Liver (tissue), 9 donors: Measurements from ENCODE around the gene SEMA3E. TPM values are rescaled to one million over a fixed set of nuclear protein-coding genes. Genes with fewer than 3 reads are reported as not detected.

Experiments used
- DNase-seq: peaks from one replicate; pipeline ENCODE4 v3.0.0-alpha.2; 2017; ENCODE audit warnings: low spot score
- H3K27ac ChIP-seq, 2 donors: one replicate each; pipeline ENCODE4 v1.7.0; 2013; ENCODE audit warnings: inconsistent platforms in 2 of 2, low read length in 2 of 2, control low read depth in 1 of 2, low read depth in 1 of 2, mild to moderate bottlenecking in 1 of 2
- H3K27me3 ChIP-seq, 4 donors: one replicate each; pipeline versions ENCODE4 v1.6.1 to v1.7.0; 2013; ENCODE audit warnings: low read length in 3 of 4, inconsistent platforms in 1 of 4, mild to moderate bottlenecking in 1 of 4, moderate library complexity in 1 of 4; ENCODE audit not compliant: control insufficient read depth in 4 of 4, insufficient read depth in 4 of 4
- H3K36me3 ChIP-seq, 4 donors: one replicate each; pipeline versions ENCODE4 v1.6.1 to v1.7.0; 2013; ENCODE audit warnings: low read length in 3 of 4, mild to moderate bottlenecking in 3 of 4, low read depth in 1 of 4, moderate library complexity in 1 of 4; ENCODE audit not compliant: control insufficient read depth in 4 of 4, insufficient read depth in 3 of 4
- H3K4me1 ChIP-seq, 4 donors: one replicate each; pipeline versions ENCODE4 v1.6.1 to v1.7.0; 2013; ENCODE audit warnings: low read length in 3 of 4, mild to moderate bottlenecking in 3 of 4, moderate library complexity in 1 of 4; ENCODE audit not compliant: control insufficient read depth in 4 of 4, insufficient read depth in 4 of 4
- H3K4me3 ChIP-seq, 3 donors: one replicate each; pipeline versions ENCODE4 v1.6.1 to v1.7.0; 2013; ENCODE audit warnings: low read length in 3 of 3, control low read depth in 1 of 3, low read depth in 1 of 3, mild to moderate bottlenecking in 1 of 3
- H3K9ac ChIP-seq, 2 donors: one replicate each; pipeline ENCODE4 v1.7.0; 2013; ENCODE audit warnings: low read length in 2 of 2, mild to moderate bottlenecking in 2 of 2, moderate library complexity in 2 of 2, control low read depth in 1 of 2, low read depth in 1 of 2
- H3K9me3 ChIP-seq, 4 donors: one replicate each; pipeline versions ENCODE4 v1.6.1 to v1.7.0; 2013; ENCODE audit warnings: low read length in 3 of 4; ENCODE audit not compliant: control insufficient read depth in 4 of 4
- EGR1 ChIP-seq, 2 donors: IDR thresholded peaks; 2 replicates each; pipeline ENCODE4 v1.6.1; 2016 to 2018; ENCODE audit warnings: antibody characterized with exemption in 2 of 2, low read depth in 2 of 2
- FOXA1 ChIP-seq: IDR thresholded peaks from 2 replicates; pipeline ENCODE4 v1.6.1; 2016; ENCODE audit warnings: antibody characterized with exemption
- FOXA2 ChIP-seq: IDR thresholded peaks from 2 replicates; pipeline ENCODE4 v1.6.1; 2016; ENCODE audit warnings: antibody characterized with exemption
- GABPA ChIP-seq, 2 donors: IDR thresholded peaks in 1 of 2; conservative IDR thresholded peaks in 1 of 2; 2 replicates each; pipeline ENCODE4 v1.6.1; 2016; ENCODE audit warnings: antibody characterized with exemption in 2 of 2, mild to moderate bottlenecking in 1 of 2, moderate library complexity in 1 of 2
- HNF4A ChIP-seq, 2 donors: conservative IDR thresholded peaks; 2 replicates each; pipeline ENCODE4 v1.6.1; 2016; ENCODE audit warnings: antibody characterized with exemption in 2 of 2, mild to moderate bottlenecking in 2 of 2
- HNF4G ChIP-seq: IDR thresholded peaks from 2 replicates; pipeline ENCODE4 v1.6.1; 2016; ENCODE audit warnings: antibody characterized with exemption
- JUND ChIP-seq, 2 donors: IDR thresholded peaks; 2 replicates each; pipeline ENCODE4 v1.6.1; 2016; ENCODE audit warnings: antibody characterized with exemption in 2 of 2
- NR2F2 ChIP-seq: IDR thresholded peaks from 2 replicates; pipeline ENCODE4 v1.6.1; 2016; ENCODE audit warnings: antibody characterized with exemption
- RAD21 ChIP-seq, 2 donors: IDR thresholded peaks; 2 replicates each; pipeline ENCODE4 v1.6.1; 2016; ENCODE audit warnings: antibody characterized with exemption in 2 of 2, mild to moderate bottlenecking in 2 of 2
- RXRA ChIP-seq, 2 donors: IDR thresholded peaks; 2 replicates each; pipeline ENCODE4 v1.6.1; 2017 to 2018; ENCODE audit warnings: antibody characterized with exemption in 2 of 2, mild to moderate bottlenecking in 1 of 2
- SP1 ChIP-seq: IDR thresholded peaks from 2 replicates; pipeline ENCODE4 v1.6.1; 2018; ENCODE audit warnings: antibody characterized with exemption, mild to moderate bottlenecking
- TAF1 ChIP-seq: conservative IDR thresholded peaks from 2 replicates; pipeline ENCODE4 v1.6.1; 2016; ENCODE audit warnings: antibody characterized with exemption, mild to moderate bottlenecking
- YY1 ChIP-seq: IDR thresholded peaks from 2 replicates; pipeline ENCODE4 v1.6.1; 2016; ENCODE audit warnings: antibody characterized with exemption, mild to moderate bottlenecking
- WGBS: extraction: QIAGEN DNeasy Blood & Tissue Kit; methylation state at CpG from one replicate; pipeline ENCODE4 v1.1.7; 2013; 5-methylcytosine and 5-hydroxymethylcytosine counted together
- polyA plus RNA-seq, 2 donors: library from polyadenylated mRNA; stranded (reverse) in 1 of 2; unstranded in 1 of 2; fragments of 200-250 nt in 1 of 2; fragments of >200 nt in 1 of 2; fragmentation: Nextera tagmentation in 1 of 2; extraction: Ambion mirVana in 1 of 2; gene quantifications; one replicate each; pipeline versions ENCODE4 v1.2.1 to v1.2.3, GENCODE V29; 2013 to 2015
- total RNA-seq, 2 donors: library from RNA; depleted of rRNA; stranded (reverse); fragments of >200 nt; gene quantifications; one replicate each; pipeline ENCODE4 v1.2.3, GENCODE V29; 2014
- TF ChIP-seq, protein P1 (sequence below): IDR thresholded peaks from 2 replicates; pipeline ENCODE4 v1.6.1; 2016; ENCODE audit warnings: antibody characterized with exemption
- TF ChIP-seq, protein P2 (sequence below): IDR thresholded peaks from 2 replicates; pipeline ENCODE4 v1.6.1; 2016; ENCODE audit warnings: antibody characterized with exemption
- TF ChIP-seq, protein P3 (sequence below): IDR thresholded peaks from 2 replicates; pipeline ENCODE4 v1.6.1; 2016; ENCODE audit warnings: antibody characterized with exemption
- TF ChIP-seq, protein P4 (sequence below): IDR thresholded peaks from 2 replicates; pipeline ENCODE4 v1.6.1; 2016; ENCODE audit warnings: antibody characterized with exemption, mild to moderate bottlenecking
- TF ChIP-seq, protein P5 (sequence below): fragments of 150-350 bp; IDR thresholded peaks from 2 replicates; pipeline ENCODE4 v1.5.1; 2017; ENCODE audit warnings: improper control_type of control experiment, low read depth, low read length; ENCODE audit not compliant: missing input control
- donor health status: healthy.
- donor health status: healthy.
- donor health status: healthy.
- donor health status: healthy.
- donor health status: healthy.

The SEMA3E gene
- total and polyA plus RNA-seq, 4 donors: 0.20 to 1.2 (median 0.59) TPM; not detected in 1

DNA sequence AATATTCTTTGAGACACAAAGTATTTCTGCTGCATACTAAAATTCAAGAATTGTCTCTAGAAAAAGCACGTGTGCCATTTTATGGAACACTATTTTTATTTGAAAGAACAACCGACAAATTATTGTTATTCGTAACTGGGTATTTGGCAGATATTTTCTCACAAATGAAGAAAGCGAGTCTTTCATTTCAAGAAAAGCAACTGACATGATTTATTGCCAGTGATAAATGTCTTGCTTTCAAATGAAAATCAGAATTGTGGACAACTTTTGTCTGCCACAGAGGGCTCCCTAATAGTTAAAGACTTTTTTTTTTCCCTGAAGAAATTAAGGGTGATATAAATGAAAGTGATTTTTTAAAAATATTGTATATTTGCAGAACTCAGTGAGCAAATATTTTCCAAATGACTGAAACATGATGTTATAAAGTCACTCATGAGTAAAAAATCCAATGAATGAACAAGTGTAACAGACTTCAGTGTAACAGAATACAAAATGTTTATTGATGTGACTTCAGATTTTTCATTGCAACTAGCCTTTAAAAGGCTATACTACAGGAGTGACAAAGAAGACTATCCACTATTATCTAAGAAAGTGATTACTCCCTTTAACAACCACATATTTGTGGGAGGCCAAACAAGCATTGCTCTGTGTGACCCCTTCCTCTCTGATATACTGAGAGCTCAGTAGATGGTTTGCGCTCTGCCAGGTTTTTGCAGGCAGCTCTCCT is 49.0 kb upstream of the SEMA3E start:
- Histone ChIP-seq H3K27me3 (no peaks in the 10 kb centered on the region), H3K36me3 (no peaks in the 10 kb centered on the region), H3K4me1 (no peaks in the 10 kb centered on the region), H3K9me3 (no peaks in the 10 kb centered on the region), H3K27ac (no peak overlapping the region), H3K4me3 (no peak overlapping the region), H3K9ac (no peak overlapping the region)
- TF ChIP-seq HNF4A (conservative IDR thresholded peaks at IDR 0.05) (no peak), FOXA2 (no peak), TAF1 (no peak), NR2F2 (no peak), YY1 (no peak), GABPA (IDR thresholded peaks at IDR 0.05 in 1 of 2, conservative IDR thresholded peaks at IDR 0.05 in 1 of 2) (no peak), HNF4G (no peak), RAD21 (IDR thresholded peaks at IDR 0.05) (no peak), EGR1 (IDR thresholded peaks at IDR 0.05; ENCODE audit: low read depth in 2 of 2) (no peak), JUND (IDR thresholded peaks at IDR 0.05) (no peak), SP1 (no peak), FOXA1 (no peak), RXRA (IDR thresholded peaks at IDR 0.05) (no peak)
- TF ChIP-seq, protein P1, sequence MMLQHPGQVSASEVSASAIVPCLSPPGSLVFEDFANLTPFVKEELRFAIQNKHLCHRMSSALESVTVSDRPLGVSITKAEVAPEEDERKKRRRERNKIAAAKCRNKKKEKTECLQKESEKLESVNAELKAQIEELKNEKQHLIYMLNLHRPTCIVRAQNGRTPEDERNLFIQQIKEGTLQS: no peak
- TF ChIP-seq, protein P2, sequence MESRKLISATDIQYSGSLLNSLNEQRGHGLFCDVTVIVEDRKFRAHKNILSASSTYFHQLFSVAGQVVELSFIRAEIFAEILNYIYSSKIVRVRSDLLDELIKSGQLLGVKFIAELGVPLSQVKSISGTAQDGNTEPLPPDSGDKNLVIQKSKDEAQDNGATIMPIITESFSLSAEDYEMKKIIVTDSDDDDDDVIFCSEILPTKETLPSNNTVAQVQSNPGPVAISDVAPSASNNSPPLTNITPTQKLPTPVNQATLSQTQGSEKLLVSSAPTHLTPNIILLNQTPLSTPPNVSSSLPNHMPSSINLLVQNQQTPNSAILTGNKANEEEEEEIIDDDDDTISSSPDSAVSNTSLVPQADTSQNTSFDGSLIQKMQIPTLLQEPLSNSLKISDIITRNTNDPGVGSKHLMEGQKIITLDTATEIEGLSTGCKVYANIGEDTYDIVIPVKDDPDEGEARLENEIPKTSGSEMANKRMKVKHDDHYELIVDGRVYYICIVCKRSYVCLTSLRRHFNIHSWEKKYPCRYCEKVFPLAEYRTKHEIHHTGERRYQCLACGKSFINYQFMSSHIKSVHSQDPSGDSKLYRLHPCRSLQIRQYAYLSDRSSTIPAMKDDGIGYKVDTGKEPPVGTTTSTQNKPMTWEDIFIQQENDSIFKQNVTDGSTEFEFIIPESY: no peak
- TF ChIP-seq, protein P3, sequence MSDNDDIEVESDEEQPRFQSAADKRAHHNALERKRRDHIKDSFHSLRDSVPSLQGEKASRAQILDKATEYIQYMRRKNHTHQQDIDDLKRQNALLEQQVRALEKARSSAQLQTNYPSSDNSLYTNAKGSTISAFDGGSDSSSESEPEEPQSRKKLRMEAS: no peak
- TF ChIP-seq, protein P4, sequence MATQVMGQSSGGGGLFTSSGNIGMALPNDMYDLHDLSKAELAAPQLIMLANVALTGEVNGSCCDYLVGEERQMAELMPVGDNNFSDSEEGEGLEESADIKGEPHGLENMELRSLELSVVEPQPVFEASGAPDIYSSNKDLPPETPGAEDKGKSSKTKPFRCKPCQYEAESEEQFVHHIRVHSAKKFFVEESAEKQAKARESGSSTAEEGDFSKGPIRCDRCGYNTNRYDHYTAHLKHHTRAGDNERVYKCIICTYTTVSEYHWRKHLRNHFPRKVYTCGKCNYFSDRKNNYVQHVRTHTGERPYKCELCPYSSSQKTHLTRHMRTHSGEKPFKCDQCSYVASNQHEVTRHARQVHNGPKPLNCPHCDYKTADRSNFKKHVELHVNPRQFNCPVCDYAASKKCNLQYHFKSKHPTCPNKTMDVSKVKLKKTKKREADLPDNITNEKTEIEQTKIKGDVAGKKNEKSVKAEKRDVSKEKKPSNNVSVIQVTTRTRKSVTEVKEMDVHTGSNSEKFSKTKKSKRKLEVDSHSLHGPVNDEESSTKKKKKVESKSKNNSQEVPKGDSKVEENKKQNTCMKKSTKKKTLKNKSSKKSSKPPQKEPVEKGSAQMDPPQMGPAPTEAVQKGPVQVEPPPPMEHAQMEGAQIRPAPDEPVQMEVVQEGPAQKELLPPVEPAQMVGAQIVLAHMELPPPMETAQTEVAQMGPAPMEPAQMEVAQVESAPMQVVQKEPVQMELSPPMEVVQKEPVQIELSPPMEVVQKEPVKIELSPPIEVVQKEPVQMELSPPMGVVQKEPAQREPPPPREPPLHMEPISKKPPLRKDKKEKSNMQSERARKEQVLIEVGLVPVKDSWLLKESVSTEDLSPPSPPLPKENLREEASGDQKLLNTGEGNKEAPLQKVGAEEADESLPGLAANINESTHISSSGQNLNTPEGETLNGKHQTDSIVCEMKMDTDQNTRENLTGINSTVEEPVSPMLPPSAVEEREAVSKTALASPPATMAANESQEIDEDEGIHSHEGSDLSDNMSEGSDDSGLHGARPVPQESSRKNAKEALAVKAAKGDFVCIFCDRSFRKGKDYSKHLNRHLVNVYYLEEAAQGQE: no peak
- TF ChIP-seq, protein P5, sequence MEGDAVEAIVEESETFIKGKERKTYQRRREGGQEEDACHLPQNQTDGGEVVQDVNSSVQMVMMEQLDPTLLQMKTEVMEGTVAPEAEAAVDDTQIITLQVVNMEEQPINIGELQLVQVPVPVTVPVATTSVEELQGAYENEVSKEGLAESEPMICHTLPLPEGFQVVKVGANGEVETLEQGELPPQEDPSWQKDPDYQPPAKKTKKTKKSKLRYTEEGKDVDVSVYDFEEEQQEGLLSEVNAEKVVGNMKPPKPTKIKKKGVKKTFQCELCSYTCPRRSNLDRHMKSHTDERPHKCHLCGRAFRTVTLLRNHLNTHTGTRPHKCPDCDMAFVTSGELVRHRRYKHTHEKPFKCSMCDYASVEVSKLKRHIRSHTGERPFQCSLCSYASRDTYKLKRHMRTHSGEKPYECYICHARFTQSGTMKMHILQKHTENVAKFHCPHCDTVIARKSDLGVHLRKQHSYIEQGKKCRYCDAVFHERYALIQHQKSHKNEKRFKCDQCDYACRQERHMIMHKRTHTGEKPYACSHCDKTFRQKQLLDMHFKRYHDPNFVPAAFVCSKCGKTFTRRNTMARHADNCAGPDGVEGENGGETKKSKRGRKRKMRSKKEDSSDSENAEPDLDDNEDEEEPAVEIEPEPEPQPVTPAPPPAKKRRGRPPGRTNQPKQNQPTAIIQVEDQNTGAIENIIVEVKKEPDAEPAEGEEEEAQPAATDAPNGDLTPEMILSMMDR: no peak
- DNase-seq: no peak
- WGBS: 77% methylated on average over 5 of the region's 5 CpGs
